ENCODE results near the gene PITPNB. TPM values are rescaled to one million over a fixed set of nuclear protein-coding genes. Genes with fewer than 3 reads are reported as not detected.

Gene PITPNB
- total and polyA plus RNA-seq, 2 of the 13 experiments (the other 11 are each of a cell fraction or from before 2014, with no cell fraction given), result 17.0 to 30.1 TPM

- TF ChIP-seq ATF1 (CRISPR knock-in tag; IDR thresholded peaks at IDR 0.05) (no peak), FOXA3 (CRISPR knock-in tag; IDR thresholded peaks at IDR 0.05) (peak; percentile 7; the same call in 1 of the 2 replicates), BRD4 (CRISPR knock-in tag; IDR thresholded peaks at IDR 0.05) (no peak), ZNF792 (CRISPR knock-in tag; IDR thresholded peaks at IDR 0.05) (no peak; the same call in 1 of the 2 replicates), ZNF260 (CRISPR knock-in tag; IDR thresholded peaks at IDR 0.05; ENCODE audit: borderline replicate concordance, low read depth) (no peak), PHF20 (CRISPR knock-in tag; IDR thresholded peaks at IDR 0.05) (peak; percentile 82), STAG1 (CRISPR knock-in tag; IDR thresholded peaks at IDR 0.05) (no peak), ZXDC (CRISPR knock-in tag; IDR thresholded peaks at IDR 0.05) (no peak), NRL (CRISPR knock-in tag; IDR thresholded peaks at IDR 0.05; ENCODE audit: borderline replicate concordance) (peak; percentile 76; the same call in 1 of the 2 replicates), MAFK (conservative IDR thresholded peaks at IDR 0.05 in 1 of 2, IDR thresholded peaks at IDR 0.05 in 1 of 2; ENCODE audit: low read length in 2 of 2) (no peak), SP140L (CRISPR knock-in tag; IDR thresholded peaks at IDR 0.05; ENCODE audit: borderline replicate concordance) (no peak), HMG20A (CRISPR knock-in tag; IDR thresholded peaks at IDR 0.05; ENCODE audit: borderline replicate concordance) (no peak), NFE2L2 (IDR thresholded peaks at IDR 0.05; ENCODE audit: low read length) (no peak), CHD4 (IDR thresholded peaks at IDR 0.05; ENCODE audit: borderline replicate concordance, low read length) (no peak), ZNF101 (CRISPR knock-in tag; IDR thresholded peaks at IDR 0.05; ENCODE audit: borderline replicate concordance, low read depth) (no peak)
- TF ChIP-seq, protein P1, sequence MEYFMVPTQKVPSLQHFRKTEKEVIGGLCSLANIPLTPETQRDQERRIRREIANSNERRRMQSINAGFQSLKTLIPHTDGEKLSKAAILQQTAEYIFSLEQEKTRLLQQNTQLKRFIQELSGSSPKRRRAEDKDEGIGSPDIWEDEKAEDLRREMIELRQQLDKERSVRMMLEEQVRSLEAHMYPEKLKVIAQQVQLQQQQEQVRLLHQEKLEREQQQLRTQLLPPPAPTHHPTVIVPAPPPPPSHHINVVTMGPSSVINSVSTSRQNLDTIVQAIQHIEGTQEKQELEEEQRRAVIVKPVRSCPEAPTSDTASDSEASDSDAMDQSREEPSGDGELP (IDR thresholded peaks at IDR 0.05; ENCODE audit: borderline replicate concordance, low read depth), result no peak; the same call in 1 of the 2 replicates
- TF ChIP-seq, protein P2, sequence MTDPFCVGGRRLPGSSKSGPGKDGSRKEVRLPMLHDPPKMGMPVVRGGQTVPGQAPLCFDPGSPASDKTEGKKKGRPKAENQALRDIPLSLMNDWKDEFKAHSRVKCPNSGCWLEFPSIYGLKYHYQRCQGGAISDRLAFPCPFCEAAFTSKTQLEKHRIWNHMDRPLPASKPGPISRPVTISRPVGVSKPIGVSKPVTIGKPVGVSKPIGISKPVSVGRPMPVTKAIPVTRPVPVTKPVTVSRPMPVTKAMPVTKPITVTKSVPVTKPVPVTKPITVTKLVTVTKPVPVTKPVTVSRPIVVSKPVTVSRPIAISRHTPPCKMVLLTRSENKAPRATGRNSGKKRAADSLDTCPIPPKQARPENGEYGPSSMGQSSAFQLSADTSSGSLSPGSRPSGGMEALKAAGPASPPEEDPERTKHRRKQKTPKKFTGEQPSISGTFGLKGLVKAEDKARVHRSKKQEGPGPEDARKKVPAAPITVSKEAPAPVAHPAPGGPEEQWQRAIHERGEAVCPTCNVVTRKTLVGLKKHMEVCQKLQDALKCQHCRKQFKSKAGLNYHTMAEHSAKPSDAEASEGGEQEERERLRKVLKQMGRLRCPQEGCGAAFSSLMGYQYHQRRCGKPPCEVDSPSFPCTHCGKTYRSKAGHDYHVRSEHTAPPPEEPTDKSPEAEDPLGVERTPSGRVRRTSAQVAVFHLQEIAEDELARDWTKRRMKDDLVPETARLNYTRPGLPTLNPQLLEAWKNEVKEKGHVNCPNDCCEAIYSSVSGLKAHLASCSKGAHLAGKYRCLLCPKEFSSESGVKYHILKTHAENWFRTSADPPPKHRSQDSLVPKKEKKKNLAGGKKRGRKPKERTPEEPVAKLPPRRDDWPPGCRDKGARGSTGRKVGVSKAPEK (CRISPR knock-in tag; IDR thresholded peaks at IDR 0.05; ENCODE audit: borderline replicate concordance), result 0 out of 2 replicates have a peak, but pooled peaks have one; percentile 26
- TF ChIP-seq, protein P3, sequence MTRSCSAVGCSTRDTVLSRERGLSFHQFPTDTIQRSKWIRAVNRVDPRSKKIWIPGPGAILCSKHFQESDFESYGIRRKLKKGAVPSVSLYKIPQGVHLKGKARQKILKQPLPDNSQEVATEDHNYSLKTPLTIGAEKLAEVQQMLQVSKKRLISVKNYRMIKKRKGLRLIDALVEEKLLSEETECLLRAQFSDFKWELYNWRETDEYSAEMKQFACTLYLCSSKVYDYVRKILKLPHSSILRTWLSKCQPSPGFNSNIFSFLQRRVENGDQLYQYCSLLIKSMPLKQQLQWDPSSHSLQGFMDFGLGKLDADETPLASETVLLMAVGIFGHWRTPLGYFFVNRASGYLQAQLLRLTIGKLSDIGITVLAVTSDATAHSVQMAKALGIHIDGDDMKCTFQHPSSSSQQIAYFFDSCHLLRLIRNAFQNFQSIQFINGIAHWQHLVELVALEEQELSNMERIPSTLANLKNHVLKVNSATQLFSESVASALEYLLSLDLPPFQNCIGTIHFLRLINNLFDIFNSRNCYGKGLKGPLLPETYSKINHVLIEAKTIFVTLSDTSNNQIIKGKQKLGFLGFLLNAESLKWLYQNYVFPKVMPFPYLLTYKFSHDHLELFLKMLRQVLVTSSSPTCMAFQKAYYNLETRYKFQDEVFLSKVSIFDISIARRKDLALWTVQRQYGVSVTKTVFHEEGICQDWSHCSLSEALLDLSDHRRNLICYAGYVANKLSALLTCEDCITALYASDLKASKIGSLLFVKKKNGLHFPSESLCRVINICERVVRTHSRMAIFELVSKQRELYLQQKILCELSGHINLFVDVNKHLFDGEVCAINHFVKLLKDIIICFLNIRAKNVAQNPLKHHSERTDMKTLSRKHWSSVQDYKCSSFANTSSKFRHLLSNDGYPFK (CRISPR knock-in tag; IDR thresholded peaks at IDR 0.05; ENCODE audit: borderline replicate concordance), result peak; percentile 44; the same call in 1 of the 2 replicates
- TF ChIP-seq, protein P4, sequence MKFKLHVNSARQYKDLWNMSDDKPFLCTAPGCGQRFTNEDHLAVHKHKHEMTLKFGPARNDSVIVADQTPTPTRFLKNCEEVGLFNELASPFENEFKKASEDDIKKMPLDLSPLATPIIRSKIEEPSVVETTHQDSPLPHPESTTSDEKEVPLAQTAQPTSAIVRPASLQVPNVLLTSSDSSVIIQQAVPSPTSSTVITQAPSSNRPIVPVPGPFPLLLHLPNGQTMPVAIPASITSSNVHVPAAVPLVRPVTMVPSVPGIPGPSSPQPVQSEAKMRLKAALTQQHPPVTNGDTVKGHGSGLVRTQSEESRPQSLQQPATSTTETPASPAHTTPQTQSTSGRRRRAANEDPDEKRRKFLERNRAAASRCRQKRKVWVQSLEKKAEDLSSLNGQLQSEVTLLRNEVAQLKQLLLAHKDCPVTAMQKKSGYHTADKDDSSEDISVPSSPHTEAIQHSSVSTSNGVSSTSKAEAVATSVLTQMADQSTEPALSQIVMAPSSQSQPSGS (CRISPR knock-in tag; IDR thresholded peaks at IDR 0.05), result no peak; the same call in 1 of the 2 replicates
Observed at GRCh38 chr22:27919222-27919941, at the start of gene PITPNB (continued).
